Left lung (tissue), 10 donors: ENCODE results near the gene APOBEC3B. TPM values are rescaled to one million over a fixed set of nuclear protein-coding genes. Genes with fewer than 3 reads are reported as not detected.
"Not testable (repeated sequence)": the region's sequence is repeated elsewhere in the genome, so short reads cannot be mapped to it uniquely, and the experiment has no call there.

Experiments
- ATAC-seq: fragments of 200-7000 bp; cut with Tn5 transposase; one replicate; pipeline ENCODE4 v1.9.1; 2020; ENCODE audit warnings: moderate library complexity
- DNase-seq, 4 donors: peaks; one replicate each; pipeline ENCODE4 v3.0.0-alpha.2; 2013 to 2020
- H3K27ac ChIP-seq, 2 donors: fragments of 200-600 bp; sonication (generic) in 1 of 2; one replicate each; pipeline versions ENCODE4 v1.5.0 to v1.8.0; 2020 to 2021
- H3K27me3 ChIP-seq, 2 donors: fragments of 200-600 bp; sonication (generic) in 1 of 2; one replicate each; pipeline versions ENCODE4 v1.5.0 to v1.8.0; 2020 to 2021
- H3K36me3 ChIP-seq, 2 donors: fragments of 200-600 bp; sonication (generic) in 1 of 2; one replicate each; pipeline versions ENCODE4 v1.5.0 to v1.8.0; 2020 to 2021
- H3K4me1 ChIP-seq, 2 donors: fragments of 200-600 bp; one replicate each; pipeline ENCODE4 v1.8.0; 2021
- H3K4me3 ChIP-seq, 2 donors: fragments of 200-600 bp; sonication (generic) in 1 of 2; one replicate each; pipeline versions ENCODE4 v1.5.0 to v1.8.0; 2020 to 2021; ENCODE audit warnings: mild to moderate bottlenecking in 1 of 2
- H3K9me3 ChIP-seq, 2 donors: fragments of 200-600 bp; sonication (generic) in 1 of 2; one replicate each; pipeline versions ENCODE4 v1.5.0 to v1.8.0; 2020 to 2021
- CTCF ChIP-seq, 2 donors: fragments of 200-600 bp; sonication (generic) in 1 of 2; IDR thresholded peaks; one replicate each; pipeline versions ENCODE4 v1.5.0 to v1.8.0; 2021; ENCODE audit warnings: antibody characterized with exemption in 2 of 2
- intact Hi-C, 2 donors: fragments of 100-400 bp; cut with DNase I; formaldehyde crosslinking; loops; one replicate each; pipeline versions ENCODE4 v1.11.2 to v1.14.2; 2022
- polyA plus RNA-seq, 6 donors: library from polyadenylated mRNA; unstranded; fragments of 120-200 nt; gene quantifications; one replicate each; pipeline ENCODE4 v1.2.1, GENCODE V29; 2013; ENCODE audit not compliant: insufficient read length in 6 of 6
- total RNA-seq, 2 donors: library from RNA; stranded (reverse); fragmentation: NEBNext Ultra II Directional; extraction: Animal tissue kit (Norgen Biotek cat#: 25700); gene quantifications; one replicate each; pipeline ENCODE4 v1.2.1, GENCODE V29; 2021
- donor health status: DM: no; HTN: yes; CAD: no.
- donor health status: DM: no; HTN: no; CAD: no.

APOBEC3B gene
- total and polyA plus RNA-seq, 8 donors, result 1.9 to 9.8 (median 7.2) TPM

- Histone ChIP-seq H3K27ac (peak overlapping the region in 1 of 2 donors; percentile 86), H3K9me3 (no peaks in the 10 kb centered on the region), H3K36me3 (peaks cover 0 to 6% of the 10 kb centered on the region in 2 donors), H3K27me3 (no peaks in the 10 kb centered on the region), H3K4me3 (peak overlapping the region in 1 of 2 donors; percentile 57), H3K4me1 (peaks cover 9 to 17% of the 10 kb centered on the region in 2 donors)
- intact Hi-C loops, result no loop called here
- ATAC-seq (no peak), DNase-seq (peak in 1 of 4 donors; percentile 40)
- no peak for TF ChIP-seq CTCF (IDR thresholded peaks at IDR 0.05)
Observed at GRCh38 chr22:39039306-39040126, 57.4 kb downstream of the APOBEC3B start.

- H3K36me3 ChIP-seq, intact Hi-C loops, ATAC-seq, H3K9me3 ChIP-seq, H3K27me3 ChIP-seq: not testable (repeated sequence)
- peak overlapping the region; percentile 86 to 91 for H3K27ac ChIP-seq
- peak overlapping the region; percentile 53 to 57 for H3K4me3 ChIP-seq
- peaks cover 9 to 17% of the 10 kb centered on the region in 2 donors for H3K4me1 ChIP-seq
- peak in 1 of 4 donors; percentile 37 for DNase-seq
Observed at GRCh38 chr22:39040155-39040537, 58.0 kb downstream of the APOBEC3B start.

GRCh38 chr22:39040538-39041296 is 58.6 kb downstream of the APOBEC3B start, which contains the start of gene APOBEC3F:
Gene APOBEC3F (plus strand): TSS chr22:39040864. CDS start chr22:39040961, 97 bp downstream.
- H3K4me3 ChIP-seq, result peak within 1 kb of the TSS; percentile 53 to 57
- peak; percentile 36 to 86 (median 62) for DNase-seq
- H3K27me3 ChIP-seq, H3K9me3 ChIP-seq, intact Hi-C loops: not testable (repeated sequence)
- peak; percentile 97 for ATAC-seq
- peaks cover 9 to 17% of the 10 kb centered on the region in 2 donors for H3K4me1 ChIP-seq
- peak within 1 kb of the TSS; percentile 86 to 91 for H3K27ac ChIP-seq
- H3K36me3 ChIP-seq, result peaks cover 0 to 13% of the 10 kb centered on the region in 2 donors

GRCh38 chr22:39041908-39042307 is 59.8 kb downstream of the APOBEC3B start:
- intact Hi-C loops, result no loop called here
- DNase-seq (peak in 1 of 4 donors; percentile 64), ATAC-seq (no peak)
- TF ChIP-seq CTCF (IDR thresholded peaks at IDR 0.05), result no peak
- H3K9me3 ChIP-seq, result no peaks in the 10 kb centered on the region
- peak overlapping the region in 1 of 2 donors; percentile 86 for H3K27ac ChIP-seq
- H3K4me3 ChIP-seq, result peak overlapping the region in 1 of 2 donors; percentile 57
- H3K27me3 ChIP-seq, result no peaks in the 10 kb centered on the region
- peaks cover 9 to 17% of the 10 kb centered on the region in 2 donors for H3K4me1 ChIP-seq
- H3K36me3 ChIP-seq, result peaks cover 0 to 13% of the 10 kb centered on the region in 2 donors

Other genes with a start within 250 kb of the APOBEC3B start
- 100 to 1,000 TPM in 1 of 2 donors, 10 to 100 TPM in 1; 99.3 to 174 TPM for gene SUN2, start 226.3 kb upstream of the APOBEC3B start, total RNA-seq
- gene SUN2, start 226.3 kb upstream of the APOBEC3B start, polyA plus RNA-seq, result 10 to 100 TPM; 58.1 to 74.5 (median 66.8) TPM
- gene DNAL4, start 188.2 kb upstream of the APOBEC3B start, total RNA-seq, result 10 to 100 TPM; 16.3 to 21.5 TPM
- 10 to 100 TPM; 32.7 to 36.4 (median 34.9) TPM for gene DNAL4, start 188.2 kb upstream of the APOBEC3B start, polyA plus RNA-seq
- gene NPTXR, start 138.3 kb upstream of the APOBEC3B start, total RNA-seq, result 1 to 10 TPM; 4.5 to 5.3 TPM
- 10 to 100 TPM in 3 of 6 donors, 1 to 10 TPM in 3; 7.0 to 13.3 (median 10.0) TPM for gene NPTXR, start 138.3 kb upstream of the APOBEC3B start, polyA plus RNA-seq
- 10 to 100 TPM; 63.0 to 80.0 TPM for gene CBX6, start 110.1 kb upstream of the APOBEC3B start, total RNA-seq
- 10 to 100 TPM; 22.0 to 46.3 (median 40.6) TPM for gene CBX6, start 110.1 kb upstream of the APOBEC3B start, polyA plus RNA-seq
- gene APOBEC3A, start 24.7 kb upstream of the APOBEC3B start, total RNA-seq, result 10 to 100 TPM in 1 of 2 donors, 1 to 10 TPM in 1; 2.4 to 25.5 TPM
- under 1 TPM in 3 of 6 donors, not detected in 3; 0.38 to 0.52 (median 0.41) TPM for gene APOBEC3A, start 24.7 kb upstream of the APOBEC3B start, polyA plus RNA-seq
- 10 to 100 TPM; 25.7 to 36.1 TPM for gene APOBEC3C, start 31.9 kb downstream of the APOBEC3B start, total RNA-seq
- gene APOBEC3C, start 31.9 kb downstream of the APOBEC3B start, polyA plus RNA-seq, result 10 to 100 TPM; 22.3 to 27.8 (median 25.9) TPM
- gene APOBEC3D, start 38.8 kb downstream of the APOBEC3B start, total RNA-seq, result 1 to 10 TPM; 3.7 to 5.5 TPM
- 1 to 10 TPM; 2.7 to 4.4 (median 3.9) TPM for gene APOBEC3D, start 38.8 kb downstream of the APOBEC3B start, polyA plus RNA-seq
- gene APOBEC3F, start 58.5 kb downstream of the APOBEC3B start, total RNA-seq, result 10 to 100 TPM; 11.2 to 12.4 TPM
- gene APOBEC3F, start 58.5 kb downstream of the APOBEC3B start, polyA plus RNA-seq, result 10 to 100 TPM; 11.0 to 14.3 (median 11.9) TPM
- 10 to 100 TPM in 1 of 2 donors, 1 to 10 TPM in 1; 8.2 to 15.7 TPM for gene APOBEC3G, start 94.9 kb downstream of the APOBEC3B start, total RNA-seq
- gene APOBEC3G, start 94.9 kb downstream of the APOBEC3B start, polyA plus RNA-seq, result 10 to 100 TPM; 14.2 to 19.1 (median 16.3) TPM
- gene APOBEC3H, start 114.9 kb downstream of the APOBEC3B start, total RNA-seq, result 1 to 10 TPM in 1 of 2 donors, under 1 TPM in 1; 0.94 to 1.3 TPM
- gene APOBEC3H, start 114.9 kb downstream of the APOBEC3B start, polyA plus RNA-seq, result under 1 TPM in 2 of 6 donors, not detected in 4; 0.23 to 0.27 TPM
- 10 to 100 TPM; 17.1 to 17.7 TPM for gene CBX7, start 170.3 kb downstream of the APOBEC3B start, total RNA-seq
- gene CBX7, start 170.3 kb downstream of the APOBEC3B start, polyA plus RNA-seq, result 1 to 10 TPM; 7.4 to 9.3 (median 8.2) TPM